Rectal smooth muscle tissue (tissue), 1 donor: Measurements from ENCODE around the gene LENEP.
"Not testable (repeated sequence)": the region's sequence is repeated elsewhere in the genome, so short reads cannot be mapped to it uniquely, and the experiment has no call there.

ENCODE experiments used
- H3K27ac ChIP-seq: one replicate; pipeline ENCODE4 v1.7.0; 2013; ENCODE audit warnings: low read depth, low read length, inconsistent platforms
- H3K27me3 ChIP-seq: one replicate; pipeline ENCODE4 v1.7.0; 2013; ENCODE audit warnings: low read length; ENCODE audit not compliant: control insufficient read depth, insufficient read depth
- H3K36me3 ChIP-seq: one replicate; pipeline ENCODE4 v1.7.0; 2013; ENCODE audit warnings: low read length; ENCODE audit not compliant: control insufficient read depth, insufficient read depth
- H3K4me1 ChIP-seq: one replicate; pipeline ENCODE4 v1.7.0; 2013; ENCODE audit warnings: low read length; ENCODE audit not compliant: control insufficient read depth, insufficient read depth
- H3K4me3 ChIP-seq: one replicate; pipeline ENCODE4 v1.7.0; 2013; ENCODE audit warnings: low read length
- H3K9ac ChIP-seq: one replicate; pipeline ENCODE4 v1.7.0; 2013; ENCODE audit warnings: low read length

The LENEP gene

GRCh38 chr1:154986736-154987135 lies 6.7 kb upstream of the LENEP start:
- not testable (repeated sequence) for H3K36me3 ChIP-seq

GRCh38 chr1:154987326-154987725 lies 6.1 kb upstream of the LENEP start:
- Histone ChIP-seq H3K9ac (no peak overlapping the region), H3K27ac (no peak overlapping the region), H3K36me3 (peaks cover 8% of the 10 kb centered on the region), H3K27me3 (no peaks in the 10 kb centered on the region), H3K4me3 (no peak overlapping the region), H3K4me1 (peaks cover 6% of the 10 kb centered on the region)

More at GRCh38 chr1:154986736-154987135, 6.7 kb upstream of the LENEP start:
- H3K9ac ChIP-seq, H3K4me1 ChIP-seq, H3K4me3 ChIP-seq, H3K27ac ChIP-seq, H3K27me3 ChIP-seq: not testable (repeated sequence)

- H3K4me1 ChIP-seq: peaks cover 4% of the 10 kb centered on the region
- H3K36me3 ChIP-seq: peaks cover 8% of the 10 kb centered on the region
- H3K4me3 ChIP-seq: no peak overlapping the region
These were observed 5.1 kb upstream of the LENEP start for GRCh38 chr1:154988058-154988954.

GRCh38 chr1:154989195-154989860 lies 4.1 kb upstream of the LENEP start:
- Histone ChIP-seq H3K27ac (no peak overlapping the region), H3K36me3 (peaks cover 8% of the 10 kb centered on the region)

More at GRCh38 chr1:154988058-154988954, 5.1 kb upstream of the LENEP start:
- H3K27ac ChIP-seq: no peak overlapping the region
- no peak overlapping the region for H3K9ac ChIP-seq
- no peaks in the 10 kb centered on the region for H3K27me3 ChIP-seq

GRCh38 chr1:154990276-154990675 lies 3.1 kb upstream of the LENEP start:
- no peak overlapping the region for H3K4me3 ChIP-seq
- H3K36me3 ChIP-seq: peaks cover 8% of the 10 kb centered on the region
- H3K27me3 ChIP-seq: no peaks in the 10 kb centered on the region
- H3K4me1 ChIP-seq: no peaks in the 10 kb centered on the region
- H3K9ac ChIP-seq: no peak overlapping the region
- H3K27ac ChIP-seq: no peak overlapping the region

More at GRCh38 chr1:154989195-154989860, 4.1 kb upstream of the LENEP start:
- Histone ChIP-seq H3K4me3 (no peak overlapping the region), H3K4me1 (no peaks in the 10 kb centered on the region), H3K27me3 (no peaks in the 10 kb centered on the region), H3K9ac (peak overlapping the region; percentile 29)

GRCh38 chr1:154992721-154993571 lies 440 bp upstream of the LENEP start:
- no peak overlapping the region for H3K27ac ChIP-seq
- H3K9ac ChIP-seq: no peak overlapping the region
- H3K27me3 ChIP-seq: no peaks in the 10 kb centered on the region
- peaks cover 6% of the 10 kb centered on the region for H3K36me3 ChIP-seq
- H3K4me1 ChIP-seq: no peaks in the 10 kb centered on the region
- H3K4me3 ChIP-seq: no peak overlapping the region

GRCh38 chr1:154994269-154994587 lies 842 bp downstream of the LENEP start:
- no peaks in the 10 kb centered on the region for H3K27me3 ChIP-seq
- H3K4me1 ChIP-seq: peaks cover 4% of the 10 kb centered on the region
- no peak overlapping the region for H3K4me3 ChIP-seq
- H3K36me3 ChIP-seq: peaks cover 4% of the 10 kb centered on the region
- H3K27ac ChIP-seq: no peak overlapping the region
- H3K9ac ChIP-seq: no peak overlapping the region

GRCh38 chr1:154994591-154994990 lies 1.2 kb downstream of the LENEP start:
- no peak overlapping the region for H3K27ac ChIP-seq
- H3K36me3 ChIP-seq: peaks cover 4% of the 10 kb centered on the region
- no peaks in the 10 kb centered on the region for H3K27me3 ChIP-seq
- peaks cover 5% of the 10 kb centered on the region for H3K4me1 ChIP-seq
- H3K9ac ChIP-seq: no peak overlapping the region
- no peak overlapping the region for H3K4me3 ChIP-seq

GRCh38 chr1:154995301-154995983 lies 2.1 kb downstream of the LENEP start:
- H3K4me3 ChIP-seq, H3K36me3 ChIP-seq, H3K4me1 ChIP-seq, H3K27me3 ChIP-seq, H3K9ac ChIP-seq, H3K27ac ChIP-seq: not testable (repeated sequence)

GRCh38 chr1:154996966-154997701 lies 3.7 kb downstream of the LENEP start:
- Histone ChIP-seq H3K27ac (no peak overlapping the region), H3K9ac (peak overlapping the region; percentile 16), H3K27me3 (no peaks in the 10 kb centered on the region), H3K36me3 (no peaks in the 10 kb centered on the region), H3K4me1 (peaks cover 8% of the 10 kb centered on the region), H3K4me3 (no peak overlapping the region)

- Histone ChIP-seq H3K27me3 (no peaks in the 10 kb centered on the region), H3K4me1 (peaks cover 8% of the 10 kb centered on the region), H3K36me3 (no peaks in the 10 kb centered on the region), H3K4me3 (no peak overlapping the region), H3K27ac (peak overlapping the region; percentile 96), H3K9ac (no peak overlapping the region)
These were observed 4.9 kb downstream of the LENEP start for GRCh38 chr1:154998201-154998780.
